ENCODE data around the gene KIRREL3.

DNA sequence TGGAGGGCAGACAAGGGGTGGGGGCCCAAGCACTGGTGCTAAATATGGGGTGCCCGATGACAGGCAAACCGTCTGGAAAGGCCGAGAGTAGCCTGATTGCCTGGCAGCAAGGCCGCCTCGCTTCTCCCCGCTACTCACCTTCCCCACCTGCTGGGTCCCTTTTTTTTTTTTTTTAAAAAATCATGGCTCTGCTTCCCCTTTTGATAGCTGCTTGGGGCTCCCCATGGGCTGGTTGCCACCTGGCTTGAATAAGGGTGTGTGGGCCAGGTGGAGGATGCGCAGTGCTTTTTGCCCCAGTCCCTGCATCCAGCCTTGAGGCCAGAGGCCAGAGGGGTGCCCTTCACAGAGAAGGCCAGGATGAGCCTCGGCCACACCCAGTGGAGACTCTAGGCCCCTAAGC is 533.1 kb downstream of the KIRREL3 start:
- TF ChIP-seq POLR2A (IDR thresholded peaks at IDR 0.05; ENCODE audit: low read depth, low read length) (no peak), POLR2AphosphoS5 (IDR thresholded peaks at IDR 0.05; ENCODE audit: insufficient read depth, low read depth, low read length) (no peak)
- TF ChIP-seq, protein P1, sequence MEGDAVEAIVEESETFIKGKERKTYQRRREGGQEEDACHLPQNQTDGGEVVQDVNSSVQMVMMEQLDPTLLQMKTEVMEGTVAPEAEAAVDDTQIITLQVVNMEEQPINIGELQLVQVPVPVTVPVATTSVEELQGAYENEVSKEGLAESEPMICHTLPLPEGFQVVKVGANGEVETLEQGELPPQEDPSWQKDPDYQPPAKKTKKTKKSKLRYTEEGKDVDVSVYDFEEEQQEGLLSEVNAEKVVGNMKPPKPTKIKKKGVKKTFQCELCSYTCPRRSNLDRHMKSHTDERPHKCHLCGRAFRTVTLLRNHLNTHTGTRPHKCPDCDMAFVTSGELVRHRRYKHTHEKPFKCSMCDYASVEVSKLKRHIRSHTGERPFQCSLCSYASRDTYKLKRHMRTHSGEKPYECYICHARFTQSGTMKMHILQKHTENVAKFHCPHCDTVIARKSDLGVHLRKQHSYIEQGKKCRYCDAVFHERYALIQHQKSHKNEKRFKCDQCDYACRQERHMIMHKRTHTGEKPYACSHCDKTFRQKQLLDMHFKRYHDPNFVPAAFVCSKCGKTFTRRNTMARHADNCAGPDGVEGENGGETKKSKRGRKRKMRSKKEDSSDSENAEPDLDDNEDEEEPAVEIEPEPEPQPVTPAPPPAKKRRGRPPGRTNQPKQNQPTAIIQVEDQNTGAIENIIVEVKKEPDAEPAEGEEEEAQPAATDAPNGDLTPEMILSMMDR (IDR thresholded peaks at IDR 0.05; ENCODE audit: extremely low read depth in 1 of 2, insufficient read depth in 1 of 2, low read depth in 1 of 2, low read length in 2 of 2): no peak

Measured in endothelial cell of umbilical vein (primary cell).